HG03521 (cell line): ENCODE measurements around the gene ARHGAP28.

ENCODE experiments used
- ATAC-seq: cut with Tn5 transposase; IDR thresholded peaks from one replicate; pipeline ENCODE4 v1.9.1; 2021; ENCODE audit warnings: mild to moderate bottlenecking, moderate library complexity; ENCODE audit not compliant: unreplicated experiment

ARHGAP28 gene

DNA sequence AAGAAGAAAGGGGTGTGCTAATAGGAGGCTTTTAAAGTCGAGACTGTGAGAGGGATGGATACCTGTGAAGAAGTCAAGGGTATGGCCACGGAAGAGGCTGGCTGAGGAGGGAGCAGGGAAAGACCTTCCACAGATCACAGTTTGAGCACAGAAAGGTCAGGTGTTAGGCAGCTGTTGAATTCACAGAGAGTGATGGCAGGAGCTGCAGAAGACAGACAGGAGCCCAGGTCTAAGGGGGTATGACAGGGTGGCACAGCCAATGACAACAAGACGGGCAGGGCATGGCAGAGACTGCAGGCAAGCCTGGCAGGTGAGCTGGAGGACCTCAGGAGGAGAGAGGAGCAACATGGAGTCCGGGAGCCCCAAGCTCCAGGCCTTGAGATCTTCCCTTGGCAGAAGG, 225.0 kb downstream of the ARHGAP28 start:
- ATAC-seq: no peak

DNA sequence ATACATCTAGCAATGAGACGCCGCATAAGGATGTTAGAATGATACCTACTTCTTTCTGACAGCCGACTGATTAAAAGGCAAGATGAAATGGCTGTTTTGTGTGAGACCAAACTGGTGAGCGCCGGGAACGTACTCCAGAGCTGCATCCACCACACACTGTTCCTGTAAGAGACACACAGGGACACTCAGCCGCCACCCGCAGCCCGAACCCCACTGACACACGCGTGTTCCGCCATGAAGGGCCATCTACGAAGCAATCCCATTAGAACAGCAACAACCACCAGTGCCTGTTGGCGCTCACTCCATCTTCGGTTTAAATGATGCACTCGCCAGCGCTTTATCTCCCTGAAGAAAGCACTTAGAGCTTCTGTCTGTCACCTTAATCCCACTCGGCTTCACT, 225.8 kb downstream of the ARHGAP28 start:
- no peak for ATAC-seq

DNA sequence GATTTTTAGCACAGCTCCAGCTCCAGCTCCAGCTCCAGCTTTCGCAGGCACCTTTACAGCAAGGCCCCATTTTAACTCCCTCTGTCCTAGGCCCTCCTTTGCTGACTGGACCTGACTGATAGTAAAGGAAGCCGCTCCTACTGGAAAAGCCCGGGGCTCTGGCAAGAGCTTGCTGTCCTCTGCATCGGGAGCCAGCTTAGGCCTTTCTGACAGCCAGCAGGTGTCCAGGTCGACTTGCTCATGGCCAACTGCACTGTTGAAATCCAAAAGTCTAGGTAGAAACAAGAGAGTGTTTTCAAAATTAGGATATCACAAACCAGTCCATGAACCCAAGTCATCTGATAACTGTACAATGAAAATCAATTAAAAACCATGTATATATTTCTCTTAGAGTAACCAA, 227.0 kb downstream of the ARHGAP28 start:
- ATAC-seq: no peak

DNA sequence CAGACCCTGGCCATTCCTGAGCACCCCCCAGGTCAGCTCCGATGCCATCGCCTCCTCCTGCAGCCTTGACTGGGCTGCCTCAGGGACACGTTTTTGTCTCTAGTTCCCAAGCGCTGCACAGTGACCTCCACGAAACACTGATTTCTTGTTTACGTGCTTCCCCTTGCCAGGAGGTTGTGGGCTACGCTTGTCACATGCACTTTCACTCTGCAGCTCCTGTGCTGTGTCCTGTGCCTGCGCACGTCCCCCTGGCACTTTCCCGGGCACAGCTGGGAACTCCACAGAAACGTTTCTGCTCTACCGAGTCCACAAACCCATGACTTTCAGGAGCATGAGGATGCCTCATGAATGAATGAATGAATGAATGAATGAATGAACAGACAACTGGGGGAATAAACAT, 227.5 kb downstream of the ARHGAP28 start:
- no peak for ATAC-seq

DNA sequence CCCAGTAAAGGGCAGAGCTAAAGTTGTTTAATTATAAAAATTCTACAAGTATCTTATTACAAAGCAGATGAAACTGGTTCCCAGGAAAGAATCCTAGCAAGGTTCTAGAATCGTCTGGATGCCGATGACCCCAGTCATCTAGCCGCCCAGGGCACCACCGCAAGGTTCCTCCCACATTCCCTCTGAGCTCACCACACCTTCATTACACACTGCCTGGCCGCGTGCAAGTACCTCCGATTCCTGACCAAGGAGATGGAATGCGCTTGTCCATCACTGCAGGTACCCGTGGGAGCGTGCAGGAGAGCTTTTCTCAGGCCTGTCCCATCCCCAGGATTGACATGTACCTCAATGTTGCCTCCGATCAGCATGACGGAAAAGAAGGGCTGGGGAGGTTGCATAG, 229.6 kb downstream of the ARHGAP28 start:
- no peak for ATAC-seq

DNA sequence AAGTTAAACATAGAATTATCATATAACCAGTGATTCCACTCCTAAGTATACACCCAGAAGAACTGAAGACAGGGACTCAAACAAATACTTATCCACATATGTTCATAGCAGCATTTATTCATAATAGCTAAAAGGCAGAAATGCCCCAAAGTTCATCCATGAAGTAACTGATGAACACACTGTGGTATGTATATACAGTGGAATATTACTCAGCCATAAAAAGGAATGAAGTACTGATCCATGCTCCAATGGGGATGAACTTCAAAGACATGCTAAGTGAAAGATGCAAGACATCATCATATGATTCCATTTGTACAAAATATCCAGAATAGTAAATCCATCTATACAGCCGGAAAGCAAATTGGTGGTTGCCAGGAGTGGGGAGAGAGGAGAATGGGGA, 230.6 kb downstream of the ARHGAP28 start:
- ATAC-seq: no peak

DNA sequence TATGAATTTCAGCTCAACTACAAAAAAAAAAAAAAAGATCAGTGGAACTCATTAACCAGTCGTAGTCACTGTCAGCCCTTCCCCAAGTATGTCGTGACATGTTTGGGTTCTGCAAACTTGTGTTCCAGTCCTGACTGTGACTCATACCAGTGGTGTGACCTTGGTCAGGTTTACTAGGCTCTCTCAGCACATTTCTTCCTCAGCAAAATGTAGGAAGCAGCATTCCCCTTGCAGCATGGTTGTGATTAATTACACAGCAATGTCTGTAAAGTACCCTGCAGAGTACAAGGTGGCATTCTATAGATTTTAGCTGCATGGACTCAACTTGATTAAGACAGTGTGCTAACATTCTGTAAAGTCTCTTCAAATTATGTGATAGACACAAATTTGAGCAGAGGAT, 231.1 kb downstream of the ARHGAP28 start:
- no peak for ATAC-seq

DNA sequence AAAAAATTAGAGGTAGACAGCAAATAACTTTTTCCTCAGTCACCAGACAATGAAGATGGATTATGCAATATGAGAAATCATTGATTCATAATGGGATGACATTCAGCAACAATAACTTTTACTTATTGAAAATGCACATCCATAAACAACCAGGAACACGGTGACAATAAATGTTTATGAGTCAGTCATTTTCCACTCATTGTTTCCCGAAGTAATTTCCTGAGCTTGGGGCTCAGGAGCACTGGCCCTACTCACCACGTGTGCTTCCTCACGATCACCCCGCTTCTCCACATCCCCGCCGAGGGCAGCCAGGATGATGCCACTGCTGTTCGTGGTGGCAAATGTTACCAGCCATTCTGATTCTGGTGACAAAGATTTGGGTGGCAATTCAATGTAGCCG, 231.8 kb downstream of the ARHGAP28 start:
- no peak for ATAC-seq

DNA sequence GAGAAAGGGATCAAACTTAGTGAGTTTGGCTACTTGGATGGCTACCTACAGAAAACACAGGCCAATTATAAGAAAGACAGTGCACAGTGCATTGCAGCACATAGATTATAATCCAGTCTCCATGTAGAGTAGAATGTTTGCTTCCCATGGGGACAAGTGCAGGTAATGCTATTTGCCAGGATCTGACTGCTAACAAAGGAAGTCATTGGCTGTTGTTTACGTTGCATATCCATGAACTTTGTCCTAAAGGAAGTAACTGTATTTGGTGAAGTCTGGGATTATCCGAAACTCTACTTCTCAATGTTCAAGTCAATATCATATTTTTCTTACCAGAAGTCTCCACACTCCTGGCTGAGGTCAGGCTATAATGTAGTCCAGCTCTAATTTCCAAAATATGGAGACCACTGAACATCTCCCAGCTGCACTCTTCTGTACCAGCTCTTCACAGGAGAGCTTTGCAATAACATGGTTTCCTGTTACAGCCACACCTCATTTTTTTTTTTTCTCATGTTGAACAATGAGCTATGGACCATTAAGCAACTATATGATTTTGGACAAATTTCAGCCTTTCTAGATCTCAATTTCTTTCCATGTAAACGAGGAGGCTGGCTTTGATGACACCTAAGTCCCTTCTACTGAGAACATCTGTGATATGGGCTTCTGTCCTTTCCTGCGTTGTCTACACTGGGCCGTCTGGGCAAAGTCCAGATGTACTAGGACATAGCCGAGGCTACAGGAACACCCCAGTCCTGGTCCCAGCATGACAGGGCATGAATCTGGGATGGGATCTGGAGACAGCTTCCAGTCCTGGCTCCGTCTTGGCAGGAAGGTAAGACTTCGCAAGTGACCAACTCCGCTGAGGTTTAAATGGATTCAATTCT, 233.3 kb downstream of the ARHGAP28 start:
- no peak for ATAC-seq

DNA sequence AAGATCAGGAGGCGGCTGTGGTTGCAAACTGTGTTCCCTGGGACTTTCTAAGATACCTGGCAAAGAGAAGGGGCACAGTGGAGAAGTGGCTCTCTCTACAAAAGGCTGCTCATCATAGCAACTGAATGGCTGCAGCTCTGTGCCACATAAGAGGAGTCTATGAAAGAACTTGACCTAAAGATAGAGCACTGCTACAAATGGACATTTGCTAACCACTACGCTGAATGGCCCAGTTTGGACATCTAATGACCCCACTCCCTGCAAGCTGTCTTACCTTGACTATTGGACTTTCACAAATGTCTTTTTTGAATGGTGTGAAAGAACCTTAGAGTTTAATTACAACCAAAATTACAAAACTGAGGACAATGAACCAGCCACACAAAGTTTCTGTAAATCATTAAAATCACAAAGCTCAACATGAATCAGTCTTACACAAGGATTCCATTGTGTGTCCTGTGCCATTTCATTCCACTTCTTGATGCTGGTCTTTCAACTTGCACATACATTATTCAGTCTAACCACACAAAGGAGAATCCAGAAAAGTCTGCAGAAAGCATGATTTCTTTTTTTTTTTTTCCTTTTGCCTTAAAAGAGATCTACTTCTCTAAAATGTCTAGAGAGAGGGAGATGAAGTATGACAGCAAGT, 234.1 kb downstream of the ARHGAP28 start:
- no peak for ATAC-seq
